ENCODE results near the gene ACE2. TPM values are rescaled to one million over a fixed set of nuclear protein-coding genes. Genes with fewer than 3 reads are reported as not detected.

The ACE2 gene
- polyA plus RNA-seq, 1 experiment, result not detected

- Histone ChIP-seq H3K4me3 (ENCODE audit: low read depth, low read length) (no peak overlapping the region), H3K36me3 (ENCODE audit: control insufficient read depth, insufficient read depth, low read length) (no peaks in the 10 kb centered on the region), H3K27me3 (ENCODE audit: control insufficient read depth, insufficient read depth, low read length) (no peaks in the 10 kb centered on the region)
- no peak for DNase-seq (ENCODE audit: low read depth)
- CTCF ChIA-PET, result no interaction called here
- POLR2A ChIA-PET, result no interaction called here
- no peak for TF ChIP-seq CTCF (IDR thresholded peaks at IDR 0.05; ENCODE audit: insufficient read depth, low read depth, low read length)
Observed at GRCh38 chrX:15643786-15644559, 43.2 kb upstream of the ACE2 start.

GRCh38 chrX:15631637-15632036 lies 30.9 kb upstream of the ACE2 start:
- TF ChIP-seq CTCF (IDR thresholded peaks at IDR 0.05; ENCODE audit: insufficient read depth, low read depth, low read length), result no peak
- no peaks in the 10 kb centered on the region for H3K27me3 ChIP-seq (ENCODE audit: control insufficient read depth, insufficient read depth, low read length)
- ChIA-PET CTCF (no interaction called here), POLR2A (no interaction called here)
- H3K36me3 ChIP-seq (ENCODE audit: control insufficient read depth, insufficient read depth, low read length), result no peaks in the 10 kb centered on the region
- DNase-seq (ENCODE audit: low read depth), result no peak
- no peak overlapping the region for H3K4me3 ChIP-seq (ENCODE audit: low read depth, low read length)

- no peak for DNase-seq (ENCODE audit: low read depth)
- Histone ChIP-seq H3K4me3 (ENCODE audit: low read depth, low read length) (no peak overlapping the region), H3K36me3 (ENCODE audit: control insufficient read depth, insufficient read depth, low read length) (no peaks in the 10 kb centered on the region), H3K27me3 (ENCODE audit: control insufficient read depth, insufficient read depth, low read length) (no peaks in the 10 kb centered on the region)
- no peak for TF ChIP-seq CTCF (IDR thresholded peaks at IDR 0.05; ENCODE audit: insufficient read depth, low read depth, low read length)
- POLR2A ChIA-PET, result no interaction called here
- CTCF ChIA-PET, result no interaction called here
Observed at GRCh38 chrX:15623054-15623453, 22.3 kb upstream of the ACE2 start.

- ChIA-PET CTCF (no interaction called here), POLR2A (no interaction called here)
- H3K36me3 ChIP-seq (ENCODE audit: control insufficient read depth, insufficient read depth, low read length), result no peaks in the 10 kb centered on the region
- no peaks in the 10 kb centered on the region for H3K27me3 ChIP-seq (ENCODE audit: control insufficient read depth, insufficient read depth, low read length)
- no peak overlapping the region for H3K4me3 ChIP-seq (ENCODE audit: low read depth, low read length)
- TF ChIP-seq CTCF (IDR thresholded peaks at IDR 0.05; ENCODE audit: insufficient read depth, low read depth, low read length), result no peak
- no peak for DNase-seq (ENCODE audit: low read depth)
Observed at GRCh38 chrX:15619053-15619755, 18.4 kb upstream of the ACE2 start.

GRCh38 chrX:15617111-15617510 lies 16.4 kb upstream of the ACE2 start:
- no peak for TF ChIP-seq CTCF (IDR thresholded peaks at IDR 0.05; ENCODE audit: insufficient read depth, low read depth, low read length)
- CTCF ChIA-PET, result no interaction called here
- Histone ChIP-seq H3K27me3 (ENCODE audit: control insufficient read depth, insufficient read depth, low read length) (no peaks in the 10 kb centered on the region), H3K4me3 (ENCODE audit: low read depth, low read length) (no peak overlapping the region), H3K36me3 (ENCODE audit: control insufficient read depth, insufficient read depth, low read length) (no peaks in the 10 kb centered on the region)
- POLR2A ChIA-PET, result no interaction called here
- no peak for DNase-seq (ENCODE audit: low read depth)

Measured in BJ (cell line).